Osteocyte (in vitro differentiated cells): ENCODE measurements around the gene ZNF830. TPM values are rescaled to one million over a fixed set of nuclear protein-coding genes. Genes with fewer than 3 reads are reported as not detected.

ENCODE experiments used
- DNase-seq: peaks from one replicate; pipeline ENCODE4 v3.0.0; 2021; ENCODE audit warnings: mixed read lengths; ENCODE audit not compliant: unreplicated experiment; ENCODE audit errors: extremely low spot score
- H3K27ac Mint-ChIP-seq: one replicate; pipeline ENCODE4 v1.8.0; 2021; ENCODE audit warnings: mild to moderate bottlenecking, mixed read lengths; ENCODE audit not compliant: unreplicated experiment
- H3K27me3 Mint-ChIP-seq: one replicate; pipeline ENCODE4 v1.8.0; 2021; ENCODE audit warnings: mixed read lengths; ENCODE audit not compliant: unreplicated experiment
- H3K36me3 Mint-ChIP-seq: one replicate; pipeline ENCODE4 v1.8.0; 2021; ENCODE audit warnings: mixed read lengths; ENCODE audit not compliant: unreplicated experiment
- H3K4me1 Mint-ChIP-seq: one replicate; pipeline ENCODE4 v1.8.0; 2021; ENCODE audit warnings: mixed read lengths; ENCODE audit not compliant: unreplicated experiment
- H3K4me3 Mint-ChIP-seq: one replicate; pipeline ENCODE4 v1.8.0; 2021; ENCODE audit warnings: mild to moderate bottlenecking, moderate library complexity, mixed read lengths; ENCODE audit not compliant: unreplicated experiment
- H3K9me3 Mint-ChIP-seq: one replicate; pipeline ENCODE4 v1.8.0; 2021; ENCODE audit warnings: mixed read lengths; ENCODE audit not compliant: unreplicated experiment
- CTCF ChIP-seq: fragments of 200-600 bp; sonication (generic); IDR thresholded peaks from 2 replicates; pipeline ENCODE4 v1.5.0; 2021; ENCODE audit warnings: antibody characterized with exemption, mild to moderate bottlenecking, moderate library complexity
- total RNA-seq: library from RNA; stranded (reverse); gene quantifications from 2 replicates; pipeline ENCODE4 v1.2.1, GENCODE V29; 2021

Gene ZNF830
- total RNA-seq, 1 donor from 2014 or later = 17.5 TPM

DNA sequence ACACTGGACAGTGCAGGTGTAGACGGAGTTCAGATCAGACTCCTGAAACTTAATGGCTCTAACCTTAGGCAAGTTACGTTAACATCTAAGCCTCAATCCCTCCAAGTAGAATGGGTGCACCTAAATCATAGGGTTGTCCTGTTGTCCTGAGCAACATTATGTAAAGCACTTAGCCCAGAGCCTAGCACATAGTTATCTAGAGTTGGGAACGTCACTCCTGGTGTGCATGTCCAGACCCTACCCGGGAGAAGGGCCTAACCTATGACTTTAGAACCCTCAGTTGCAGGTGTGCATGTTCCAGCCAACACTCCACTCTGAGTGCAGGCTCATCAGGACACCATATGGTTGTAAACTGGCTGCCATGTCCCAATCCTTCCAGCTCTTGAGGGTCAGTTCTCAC lies 45.0 kb downstream of the ZNF830 start:
- H3K27ac Mint-ChIP-seq = no peak overlapping the region

GRCh38 chr17:35006961-35007360 lies 45.6 kb downstream of the ZNF830 start:
- Mint-ChIP-seq H3K4me3 (no peak overlapping the region), H3K4me1 (peaks cover 4% of the 10 kb centered on the region), H3K9me3 (no peaks in the 10 kb centered on the region), H3K27me3 (no peaks in the 10 kb centered on the region), H3K36me3 (peaks cover 26% of the 10 kb centered on the region), H3K27ac (no peak overlapping the region)
- TF ChIP-seq CTCF = no peak
- no peak for DNase-seq

More for the DNA sequence above, 45.0 kb downstream of the ZNF830 start:
- Mint-ChIP-seq H3K36me3 (peaks cover 26% of the 10 kb centered on the region), H3K9me3 (no peaks in the 10 kb centered on the region), H3K4me1 (no peaks in the 10 kb centered on the region), H3K27me3 (no peaks in the 10 kb centered on the region), H3K4me3 (no peak overlapping the region)
- no peak for DNase-seq
- TF ChIP-seq CTCF = no peak

DNA sequence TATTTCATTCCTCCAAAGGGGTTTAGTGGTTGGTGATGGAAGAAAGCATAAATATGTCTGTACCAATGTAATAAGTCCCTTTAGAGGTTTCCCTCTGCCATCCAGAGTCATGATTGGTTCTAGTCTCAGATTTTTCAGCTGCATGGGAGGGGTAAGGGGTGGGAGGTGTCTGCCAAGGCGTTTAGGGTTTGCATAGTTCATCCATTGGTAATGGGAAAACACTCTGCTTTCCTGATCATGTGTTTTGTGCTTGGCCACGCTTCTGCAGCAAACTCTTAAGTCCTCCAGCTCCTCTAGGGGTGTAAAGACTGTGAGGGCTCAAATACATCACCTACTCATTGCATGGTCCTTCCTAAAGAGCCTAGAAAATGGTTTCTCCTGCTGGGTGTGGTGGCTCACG lies 48.8 kb downstream of the ZNF830 start:
- no peaks in the 10 kb centered on the region for H3K9me3 Mint-ChIP-seq
- DNase-seq = no peak
- no peak for TF ChIP-seq CTCF
- H3K36me3 Mint-ChIP-seq = peaks cover 25% of the 10 kb centered on the region
- peaks cover 4% of the 10 kb centered on the region for H3K4me1 Mint-ChIP-seq
- no peaks in the 10 kb centered on the region for H3K27me3 Mint-ChIP-seq
- H3K27ac Mint-ChIP-seq = no peak overlapping the region
- H3K4me3 Mint-ChIP-seq = no peak overlapping the region

DNA sequence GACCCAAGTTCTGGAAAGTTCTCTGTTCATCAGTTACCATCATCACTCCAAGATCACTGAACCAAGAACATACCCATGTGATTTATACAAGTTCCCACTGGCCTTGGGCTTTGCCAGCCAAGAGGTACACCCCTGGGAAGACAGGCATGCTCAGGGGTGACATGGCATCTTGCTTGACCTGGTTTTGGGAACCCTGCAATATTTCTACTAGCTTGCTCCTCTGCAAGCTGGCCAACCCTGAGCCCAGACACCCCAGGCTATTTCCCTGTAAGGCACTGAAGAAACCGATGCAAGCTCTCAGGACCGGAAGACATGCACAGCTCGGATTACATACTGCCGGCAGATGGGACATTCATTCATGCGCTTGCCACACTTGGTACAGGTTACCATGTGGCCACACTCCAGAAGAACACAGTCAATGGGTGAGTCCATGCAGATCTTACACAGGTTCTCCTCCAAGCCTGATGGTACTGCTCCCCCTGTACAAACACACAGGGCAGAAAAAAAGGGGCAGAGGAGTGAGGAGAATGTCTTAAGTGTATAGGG lies 50.4 kb downstream of the ZNF830 start:
- Mint-ChIP-seq H3K27ac (peak overlapping the region; percentile 8), H3K4me3 (no peak overlapping the region), H3K9me3 (no peaks in the 10 kb centered on the region), H3K4me1 (peaks cover 4% of the 10 kb centered on the region), H3K27me3 (no peaks in the 10 kb centered on the region), H3K36me3 (peaks cover 37% of the 10 kb centered on the region)
- TF ChIP-seq CTCF = no peak
- no peak for DNase-seq

Other genes starting within 250 kb of the ZNF830 start
- 3.2 and 3.6 TPM in 2 replicates for gene CCT6B, start 80 bp upstream of the ZNF830 start, total RNA-seq
- 38.6 and 44.7 TPM in 2 replicates for gene LIG3, start 19.0 kb downstream of the ZNF830 start, total RNA-seq
- gene RFFL, start 102.2 kb downstream of the ZNF830 start, total RNA-seq = 19.3 and 22.9 TPM in 2 replicates
- gene RAD51D, start 158.3 kb downstream of the ZNF830 start, total RNA-seq = 14.8 and 18.2 TPM in 2 replicates
- gene FNDC8, start 160.1 kb downstream of the ZNF830 start, total RNA-seq = not detected in 2 replicates
- gene NLE1, start 180.8 kb downstream of the ZNF830 start, total RNA-seq = 10.7 and 11.8 TPM in 2 replicates
- not detected in 2 replicates for gene UNC45B, start 186.3 kb downstream of the ZNF830 start, total RNA-seq
- not detected in 2 replicates for gene SLC35G3, start 232.9 kb downstream of the ZNF830 start, total RNA-seq